ENCODE data around the gene SNAPC4.

SNAPC4 gene

GRCh38 chr9:136416914-136417313 is 16.9 kb upstream of the SNAPC4 start:
- H3K27ac Mint-ChIP-seq, result no peak overlapping the region
- peaks cover 48% of the 10 kb centered on the region for H3K36me3 Mint-ChIP-seq (ENCODE audit: low read depth)
- no peak for TF ChIP-seq CTCF (IDR thresholded peaks at IDR 0.05; ENCODE audit: unreplicated experiment in 3 of 3)
- H3K4me3 Mint-ChIP-seq, result no peak overlapping the region
- H3K4me1 Mint-ChIP-seq, result peaks cover 3% of the 10 kb centered on the region
- H3K27me3 Mint-ChIP-seq (ENCODE audit: low read depth), result no peaks in the 10 kb centered on the region
- no peaks in the 10 kb centered on the region for H3K9me3 Mint-ChIP-seq

GRCh38 chr9:136416427-136416826 is 16.5 kb upstream of the SNAPC4 start:
- Mint-ChIP-seq H3K4me3 (no peak overlapping the region), H3K9me3 (no peaks in the 10 kb centered on the region), H3K27ac (no peak overlapping the region), H3K36me3 (ENCODE audit: low read depth) (peaks cover 48% of the 10 kb centered on the region), H3K27me3 (ENCODE audit: low read depth) (no peaks in the 10 kb centered on the region), H3K4me1 (peaks cover 7% of the 10 kb centered on the region)
- no peak for TF ChIP-seq CTCF (IDR thresholded peaks at IDR 0.05; ENCODE audit: unreplicated experiment in 3 of 3)

GRCh38 chr9:136412962-136413361 is 13.0 kb upstream of the SNAPC4 start:
- H3K27me3 Mint-ChIP-seq (ENCODE audit: low read depth), result no peaks in the 10 kb centered on the region
- H3K27ac Mint-ChIP-seq, result no peak overlapping the region
- no peak for TF ChIP-seq CTCF (IDR thresholded peaks at IDR 0.05; ENCODE audit: unreplicated experiment in 3 of 3)
- H3K4me1 Mint-ChIP-seq, result peaks cover 23% of the 10 kb centered on the region
- H3K4me3 Mint-ChIP-seq, result peak overlapping the region; percentile 15 to 55 (median 15)
- H3K9me3 Mint-ChIP-seq, result no peaks in the 10 kb centered on the region
- peaks cover 44% of the 10 kb centered on the region for H3K36me3 Mint-ChIP-seq (ENCODE audit: low read depth)

- peaks cover 23% of the 10 kb centered on the region for H3K4me1 Mint-ChIP-seq
These were observed 11.4 kb upstream of the SNAPC4 start for GRCh38 chr9:136411378-136411777.

DNA sequence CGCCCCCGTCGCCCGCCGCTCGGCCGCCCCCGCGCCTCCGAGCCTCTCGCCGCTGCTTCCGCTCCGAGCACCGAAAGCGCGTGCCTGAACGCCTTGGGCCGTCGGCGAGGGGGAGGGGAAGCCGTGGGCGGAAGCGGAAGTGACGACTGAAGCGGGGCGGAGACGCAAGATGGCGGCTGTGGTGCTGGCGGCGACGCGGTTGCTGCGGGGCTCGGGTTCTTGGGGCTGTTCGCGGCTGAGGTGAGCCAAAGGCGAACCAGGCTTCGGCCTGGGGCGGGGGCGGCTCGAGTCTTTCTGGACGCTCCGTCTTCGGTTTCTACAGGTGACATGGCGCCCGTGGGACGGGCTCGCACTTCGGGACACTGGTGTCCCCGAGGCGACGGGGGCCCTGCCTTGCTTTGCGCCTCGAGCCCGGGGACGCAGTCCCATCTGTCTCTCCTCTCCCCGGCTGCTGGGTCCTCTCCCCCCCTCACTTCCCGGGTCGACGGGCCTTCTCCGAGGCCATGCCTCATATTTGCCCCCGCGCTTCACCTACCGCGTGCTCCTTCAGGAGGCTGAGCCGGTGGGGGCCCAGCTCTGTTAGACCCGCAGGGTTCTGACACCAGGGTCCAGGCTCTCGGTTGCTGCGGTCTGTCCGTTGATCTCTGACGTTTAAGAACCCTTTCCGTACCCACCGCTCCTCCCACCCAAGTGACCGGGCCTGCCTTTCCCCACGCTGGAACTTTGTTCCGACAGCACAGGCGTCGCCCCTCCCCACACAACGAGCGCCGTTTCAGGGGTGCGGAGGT is 10.7 kb upstream of the SNAPC4 start, which contains the start of the genes ENTR1 and PMPCA:
Gene ENTR1 (minus strand): TSS at position 115 of the 788 bp plus-strand sequence. CDS start 217 bp downstream, outside the sequence.
Gene PMPCA (plus strand): TSS at position 159 of the 788 bp plus-strand sequence. CDS start 11 bp downstream, at position 170.
- Mint-ChIP-seq H3K27me3 (ENCODE audit: low read depth) (no peaks in the 10 kb centered on the region), H3K9me3 (no peaks in the 10 kb centered on the region), H3K36me3 (ENCODE audit: low read depth) (peaks cover 38% of the 10 kb centered on the region), H3K27ac (peak within 1 kb of the TSS; percentile 37 to 77 (median 66)), H3K4me3 (peak within 1 kb of the TSS; percentile 91 to 95 (median 94)), H3K4me1 (peaks cover 23% of the 10 kb centered on the region)
- no peak for TF ChIP-seq CTCF (IDR thresholded peaks at IDR 0.05; ENCODE audit: unreplicated experiment in 3 of 3)

More at GRCh38 chr9:136411378-136411777, 11.4 kb upstream of the SNAPC4 start:
- H3K36me3 Mint-ChIP-seq (ENCODE audit: low read depth), result peaks cover 40% of the 10 kb centered on the region
- no peaks in the 10 kb centered on the region for H3K9me3 Mint-ChIP-seq
- peak overlapping the region; percentile 37 to 77 (median 66) for H3K27ac Mint-ChIP-seq
- peak overlapping the region; percentile 90 to 95 (median 94) for H3K4me3 Mint-ChIP-seq
- no peaks in the 10 kb centered on the region for H3K27me3 Mint-ChIP-seq (ENCODE audit: low read depth)
- TF ChIP-seq CTCF (IDR thresholded peaks at IDR 0.05; ENCODE audit: unreplicated experiment in 3 of 3), result no peak

Data from nephron (organoid).